GM21381 (cell line): ENCODE measurements around the gene ZNF280D.
"Not testable (repeated sequence)": the region's sequence is repeated elsewhere in the genome, so short reads cannot be mapped to it uniquely, and the experiment has no call there.

Experiments
- ATAC-seq: cut with Tn5 transposase; IDR thresholded peaks from one replicate; pipeline ENCODE4 v1.9.1; 2021; ENCODE audit warnings: mild to moderate bottlenecking, moderate library complexity; ENCODE audit not compliant: unreplicated experiment

ZNF280D gene, protein sequence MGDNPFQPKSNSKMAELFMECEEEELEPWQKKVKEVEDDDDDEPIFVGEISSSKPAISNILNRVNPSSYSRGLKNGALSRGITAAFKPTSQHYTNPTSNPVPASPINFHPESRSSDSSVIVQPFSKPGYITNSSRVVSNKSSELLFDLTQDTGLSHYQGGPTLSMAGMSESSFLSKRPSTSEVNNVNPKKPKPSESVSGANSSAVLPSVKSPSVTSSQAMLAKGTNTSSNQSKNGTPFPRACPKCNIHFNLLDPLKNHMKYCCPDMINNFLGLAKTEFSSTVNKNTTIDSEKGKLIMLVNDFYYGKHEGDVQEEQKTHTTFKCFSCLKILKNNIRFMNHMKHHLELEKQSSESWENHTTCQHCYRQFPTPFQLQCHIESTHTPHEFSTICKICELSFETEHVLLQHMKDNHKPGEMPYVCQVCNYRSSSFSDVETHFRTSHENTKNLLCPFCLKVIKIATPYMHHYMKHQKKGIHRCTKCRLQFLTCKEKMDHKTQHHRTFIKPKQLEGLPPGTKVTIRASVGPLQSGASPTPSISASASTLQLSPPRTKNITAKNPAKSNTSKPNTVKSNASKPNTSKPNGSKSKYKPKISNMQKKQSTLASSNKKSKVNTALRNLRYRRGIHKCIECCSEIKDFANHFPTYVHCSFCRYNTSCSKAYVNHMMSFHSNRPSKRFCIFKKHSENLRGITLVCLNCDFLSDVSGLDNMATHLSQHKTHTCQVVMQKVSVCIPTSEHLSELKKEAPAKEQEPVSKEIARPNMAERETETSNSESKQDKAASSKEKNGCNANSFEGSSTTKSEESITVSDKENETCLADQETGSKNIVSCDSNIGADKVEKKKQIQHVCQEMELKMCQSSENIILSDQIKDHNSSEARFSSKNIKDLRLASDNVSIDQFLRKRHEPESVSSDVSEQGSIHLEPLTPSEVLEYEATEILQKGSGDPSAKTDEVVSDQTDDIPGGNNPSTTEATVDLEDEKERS

DNA sequence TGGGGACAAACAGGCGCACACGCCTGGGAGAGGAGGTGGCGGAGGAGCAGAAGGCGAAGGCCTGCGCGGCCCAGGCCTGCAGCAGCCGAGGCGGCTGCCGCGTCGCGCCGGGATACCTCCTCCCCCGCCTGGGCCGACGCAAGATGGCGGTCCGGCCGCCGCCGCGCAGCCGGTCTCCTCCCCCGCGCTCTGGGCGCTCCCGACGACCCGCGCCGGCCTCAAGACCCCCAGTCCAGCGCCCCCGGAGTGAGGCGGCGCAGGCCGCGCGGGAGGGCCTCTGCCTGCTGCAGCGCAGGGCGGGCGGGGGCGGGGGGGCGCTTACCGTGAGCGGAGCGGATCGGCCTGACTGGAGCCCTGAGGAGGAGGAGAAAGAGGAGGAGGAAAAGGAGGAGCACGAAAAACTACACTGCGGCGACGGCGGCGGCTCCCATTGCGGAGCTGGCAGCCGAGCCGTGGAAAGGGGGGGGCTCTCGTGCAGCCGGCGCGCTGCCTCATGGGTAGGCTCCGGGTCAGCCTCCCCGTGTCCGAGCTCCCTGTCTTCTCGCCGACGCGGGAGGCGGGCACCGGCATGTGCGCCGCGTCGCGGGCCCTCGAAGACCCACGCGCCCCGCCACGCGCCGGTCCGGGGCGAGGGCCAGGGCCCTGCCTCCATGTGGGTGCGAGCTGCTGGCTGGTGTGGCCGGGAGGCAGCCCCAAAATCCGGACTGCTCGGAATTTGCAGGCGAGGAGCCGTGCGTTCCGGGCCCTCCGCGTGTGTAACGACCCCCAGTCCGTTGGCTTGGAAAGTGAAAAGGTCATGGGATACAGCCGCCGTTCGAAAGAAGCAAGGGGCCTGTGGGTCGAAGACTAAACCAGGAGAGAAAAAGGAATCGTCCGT is at the start of gene ZNF280D:
ZNF280D (minus strand) TSS at position 374 of the 877 bp plus-strand sequence. CDS start 26,400 bp downstream, outside the sequence.
- peak; percentile 76 for ATAC-seq

DNA sequence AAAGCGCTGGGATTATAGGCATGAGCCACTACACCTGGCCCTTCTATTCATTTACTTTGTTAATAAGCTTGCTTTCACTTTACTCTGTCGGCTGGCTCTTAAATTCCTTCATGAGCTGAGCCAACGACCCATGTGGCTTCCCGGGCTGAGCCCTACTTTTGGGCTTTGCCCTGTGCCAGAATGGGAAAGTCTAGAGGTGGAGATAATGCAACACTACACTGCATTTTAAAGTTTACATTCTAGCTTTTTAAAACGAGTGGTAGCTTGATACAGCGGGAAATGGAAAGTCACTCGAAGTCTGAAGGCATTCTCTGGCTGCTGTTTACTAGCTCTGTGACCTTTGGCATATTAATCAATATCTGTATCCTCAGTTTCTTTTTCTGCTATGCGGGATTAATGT is 49.0 kb upstream of the ZNF280D start:
- no peak for ATAC-seq

DNA sequence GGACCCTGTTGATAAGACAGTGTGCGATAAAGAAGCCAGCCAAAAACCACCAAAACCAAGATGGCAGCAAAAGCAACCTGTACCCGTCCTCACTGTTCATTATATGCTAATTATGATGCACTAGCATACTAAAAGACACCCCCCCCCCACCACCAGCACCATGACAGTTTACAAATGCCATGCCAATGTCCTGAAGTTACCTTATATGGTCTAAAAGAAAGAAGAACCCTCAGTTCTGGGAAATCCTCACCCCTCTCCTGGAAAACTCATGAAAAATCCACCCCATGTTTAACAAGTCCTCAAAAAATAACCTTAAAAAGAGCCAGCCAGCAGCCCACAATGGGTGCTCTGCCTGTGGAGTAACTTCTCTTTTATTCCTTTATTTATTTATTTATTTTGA is 48.4 kb upstream of the ZNF280D start:
- no peak for ATAC-seq

DNA sequence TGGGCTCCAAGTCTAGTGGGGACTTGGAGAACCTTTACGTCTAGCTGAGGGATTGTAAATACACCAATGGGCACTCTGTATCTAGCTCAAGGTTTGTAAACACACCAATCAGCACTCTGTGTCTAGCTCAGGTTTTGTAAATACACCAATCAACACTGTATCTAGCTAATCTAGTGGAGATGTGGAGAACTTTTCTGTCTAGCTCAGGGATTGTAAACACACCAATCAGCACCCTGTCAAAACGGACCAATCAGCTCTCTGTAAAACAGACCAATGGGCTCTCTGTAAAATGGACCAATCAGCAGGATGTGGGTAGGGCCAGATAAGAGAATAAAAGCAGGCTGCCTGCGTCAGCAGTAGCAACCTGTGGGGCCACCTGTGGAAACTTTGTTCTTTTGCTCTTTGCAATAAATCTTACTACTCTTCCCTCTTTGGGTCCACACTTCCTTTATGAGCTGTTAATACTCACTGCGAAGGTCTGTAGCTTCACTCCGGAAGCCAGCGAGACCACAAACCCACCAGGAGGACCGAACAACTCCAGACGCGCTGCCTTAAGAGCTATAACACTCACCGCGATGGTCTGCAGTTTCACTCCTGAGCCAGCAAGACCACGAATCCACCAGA is 46.9 kb upstream of the ZNF280D start:
- not testable (repeated sequence) for ATAC-seq

DNA sequence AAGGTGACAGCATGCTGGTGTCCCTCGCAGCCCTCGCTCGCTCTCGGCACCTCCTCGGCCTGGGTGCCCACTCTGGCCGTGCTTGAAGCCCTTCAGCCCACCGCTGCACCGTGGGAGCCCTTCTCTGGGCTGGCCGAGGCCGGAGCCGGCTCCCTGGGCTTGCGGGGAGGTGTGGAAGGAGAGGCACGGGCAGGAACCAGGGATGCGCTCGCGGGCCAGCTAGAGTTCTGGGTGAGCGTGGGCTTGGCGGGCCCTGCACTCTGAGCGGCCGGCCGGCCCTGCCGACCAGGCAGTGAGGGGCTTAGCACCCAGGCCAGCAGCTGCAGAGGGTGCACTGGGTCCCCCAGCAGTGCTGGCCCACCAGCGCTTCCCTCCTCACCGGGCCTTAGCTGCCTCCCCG is 46.1 kb upstream of the ZNF280D start:
- not testable (repeated sequence) for ATAC-seq

DNA sequence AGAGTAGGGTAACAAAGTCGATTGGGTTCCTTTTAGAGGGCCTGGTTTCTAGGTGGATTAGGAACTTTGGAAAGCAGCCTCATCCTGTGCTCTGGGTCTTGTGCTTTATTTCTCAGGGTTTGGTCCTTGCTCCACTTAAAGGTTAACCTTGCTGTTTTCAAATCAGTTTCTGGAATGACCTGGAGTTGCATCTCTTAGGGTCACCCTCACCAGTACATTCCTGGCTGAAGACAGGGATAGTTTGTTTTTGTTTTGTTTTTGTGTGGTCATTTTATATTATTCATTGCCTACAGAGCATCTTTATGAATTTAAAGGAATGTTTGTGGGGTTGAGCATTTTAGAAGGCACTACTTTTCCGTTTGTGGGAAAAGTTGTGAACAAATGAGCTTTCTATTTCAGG is 45.5 kb upstream of the ZNF280D start:
- ATAC-seq: no peak

DNA sequence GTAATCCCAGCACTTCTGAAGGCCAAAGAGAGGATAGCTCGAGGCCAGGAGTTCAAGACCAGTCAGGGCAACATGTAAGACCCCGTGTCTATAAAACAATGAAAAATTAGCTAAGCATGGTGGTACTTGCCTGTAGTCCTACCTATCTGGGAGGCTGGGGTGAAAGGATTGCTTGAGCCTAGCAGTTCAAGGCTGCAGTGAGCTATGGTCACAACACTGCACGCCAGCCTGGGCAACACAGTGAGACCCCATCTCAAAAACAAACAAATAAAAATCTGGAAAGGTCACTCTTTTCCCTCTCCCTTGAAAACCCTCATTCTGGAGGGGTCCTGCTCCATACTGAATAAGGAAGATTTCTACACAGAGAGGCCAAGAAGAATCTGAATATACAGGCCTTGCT is 43.5 kb upstream of the ZNF280D start:
- ATAC-seq: no peak

DNA sequence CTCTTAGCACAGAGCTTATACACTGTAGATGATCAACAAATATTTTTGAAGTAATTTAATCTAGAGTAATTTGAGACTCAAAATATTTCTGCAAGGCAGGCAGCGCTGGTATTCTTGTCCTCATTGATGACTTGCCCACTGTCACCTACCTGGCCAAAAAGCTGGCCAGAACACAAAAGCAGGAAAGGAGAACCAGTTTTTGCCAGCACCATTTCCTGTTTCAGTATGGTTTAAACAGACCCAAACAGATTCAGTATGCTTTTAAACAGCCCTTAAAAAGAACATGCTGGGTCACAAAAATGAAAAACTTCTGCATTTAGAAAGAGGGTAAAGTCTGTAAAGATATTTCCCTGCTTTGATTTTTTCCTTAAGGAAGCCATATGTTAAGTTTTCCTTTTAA is 42.3 kb upstream of the ZNF280D start:
- ATAC-seq: no peak

DNA sequence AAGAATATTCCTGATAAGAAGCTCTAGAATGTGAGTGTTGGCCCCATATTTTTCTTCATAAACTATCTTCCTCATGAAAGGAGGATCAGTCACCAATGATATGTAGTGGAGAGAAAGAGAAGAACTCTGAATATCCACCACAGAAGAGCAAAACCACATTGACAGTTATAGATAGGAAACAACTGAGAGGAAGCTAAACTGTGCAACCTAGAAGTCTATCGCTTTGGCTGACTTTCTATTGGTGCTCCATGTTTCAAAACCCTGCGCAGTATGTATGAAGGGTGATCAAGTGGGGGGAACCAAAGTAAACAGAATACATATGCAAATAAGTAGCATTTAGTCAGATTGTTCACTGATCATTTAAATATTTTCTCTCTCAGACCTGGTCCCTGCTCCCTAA is 41.0 kb upstream of the ZNF280D start:
- no peak for ATAC-seq

DNA sequence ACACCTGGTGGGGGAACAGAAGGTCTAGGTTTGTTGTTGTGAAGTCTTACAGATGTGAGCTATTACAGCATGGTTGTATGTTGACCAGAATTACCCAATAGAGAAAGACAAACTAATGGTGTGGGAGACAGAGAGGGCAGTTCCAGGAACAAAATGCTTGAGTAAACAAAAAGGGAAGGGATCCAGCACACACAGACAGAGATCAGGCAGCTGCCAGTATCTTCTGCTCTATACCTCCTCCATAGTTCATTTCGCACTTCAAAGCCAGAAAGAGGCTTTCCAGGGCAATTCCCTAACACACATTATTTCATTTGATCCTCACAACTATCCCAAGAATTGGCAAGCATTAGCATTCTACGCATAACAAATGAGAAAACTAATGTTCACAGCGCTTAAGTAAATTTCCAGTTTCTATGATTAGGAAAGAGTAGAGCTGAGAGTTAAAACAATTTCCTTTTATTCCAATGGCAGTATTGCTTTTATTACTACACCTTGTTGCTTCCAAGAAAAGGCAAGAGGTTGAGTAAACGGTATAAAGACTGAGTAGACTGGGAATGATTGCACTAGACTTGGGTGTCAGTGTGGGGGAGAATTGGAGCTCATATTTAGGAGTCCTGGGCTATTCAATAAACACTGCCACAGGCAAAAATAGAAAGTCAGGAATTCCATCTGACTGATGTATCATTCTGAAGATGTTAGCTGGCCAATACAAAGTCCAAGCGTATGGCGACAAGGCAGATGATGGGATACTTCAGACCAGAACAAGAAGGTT is 39.7 kb upstream of the ZNF280D start:
- ATAC-seq: no peak

DNA sequence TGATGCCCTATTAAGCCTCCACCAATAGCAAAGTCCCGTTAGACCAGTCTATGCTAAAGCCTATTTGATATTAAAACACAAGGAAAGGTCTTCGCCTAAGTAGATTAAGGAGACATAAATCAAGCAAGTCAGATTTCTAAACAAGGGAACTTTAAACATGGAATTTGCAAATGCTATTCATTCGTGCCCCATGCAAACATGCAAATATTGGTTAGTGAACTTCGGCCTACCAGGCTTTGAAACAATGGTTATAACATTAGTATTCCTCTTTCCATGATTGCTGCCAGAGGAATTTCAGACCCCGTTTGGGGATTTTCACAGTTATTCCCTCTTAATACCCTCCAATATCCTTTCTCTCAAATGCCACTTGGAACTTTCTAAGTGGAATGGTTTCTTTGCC is 36.9 kb upstream of the ZNF280D start:
- no peak for ATAC-seq

DNA sequence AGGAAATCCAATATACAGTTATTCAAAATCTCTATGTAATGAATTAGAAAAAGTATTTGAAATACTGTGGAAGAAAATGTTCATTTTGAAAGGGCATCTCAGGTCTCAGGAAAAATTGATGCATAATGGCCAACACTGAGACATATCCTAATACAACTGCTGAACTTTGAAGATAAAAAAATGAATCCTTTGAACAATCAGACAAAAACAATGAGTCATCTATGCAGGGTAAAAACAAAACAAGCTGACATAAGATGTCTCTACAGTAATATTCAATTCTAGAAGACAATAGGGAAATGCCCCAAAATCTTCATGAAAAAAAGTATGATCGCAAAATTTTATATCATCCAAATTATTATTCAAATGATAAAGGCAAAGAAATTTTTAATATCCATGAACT is 34.0 kb upstream of the ZNF280D start:
- ATAC-seq: no peak

DNA sequence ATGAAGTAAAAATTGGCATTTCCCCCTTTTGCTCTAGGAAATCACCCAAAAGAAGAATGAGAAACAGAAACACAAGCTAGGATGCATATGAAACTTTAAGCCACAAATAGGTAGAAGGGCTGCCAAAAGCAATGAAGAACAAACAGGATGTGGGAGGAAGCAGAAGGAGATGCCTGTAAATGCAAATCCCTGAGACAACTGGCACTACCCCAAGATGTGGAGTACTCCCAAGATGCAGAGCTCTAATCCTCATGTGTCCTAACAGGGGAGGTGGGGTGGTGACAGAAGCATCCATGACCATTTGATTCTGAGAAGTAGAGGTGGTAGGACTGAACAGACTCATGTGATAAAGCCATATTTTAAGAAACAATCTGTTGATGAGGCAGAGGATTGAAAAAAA is 31.9 kb upstream of the ZNF280D start:
- no peak for ATAC-seq

DNA sequence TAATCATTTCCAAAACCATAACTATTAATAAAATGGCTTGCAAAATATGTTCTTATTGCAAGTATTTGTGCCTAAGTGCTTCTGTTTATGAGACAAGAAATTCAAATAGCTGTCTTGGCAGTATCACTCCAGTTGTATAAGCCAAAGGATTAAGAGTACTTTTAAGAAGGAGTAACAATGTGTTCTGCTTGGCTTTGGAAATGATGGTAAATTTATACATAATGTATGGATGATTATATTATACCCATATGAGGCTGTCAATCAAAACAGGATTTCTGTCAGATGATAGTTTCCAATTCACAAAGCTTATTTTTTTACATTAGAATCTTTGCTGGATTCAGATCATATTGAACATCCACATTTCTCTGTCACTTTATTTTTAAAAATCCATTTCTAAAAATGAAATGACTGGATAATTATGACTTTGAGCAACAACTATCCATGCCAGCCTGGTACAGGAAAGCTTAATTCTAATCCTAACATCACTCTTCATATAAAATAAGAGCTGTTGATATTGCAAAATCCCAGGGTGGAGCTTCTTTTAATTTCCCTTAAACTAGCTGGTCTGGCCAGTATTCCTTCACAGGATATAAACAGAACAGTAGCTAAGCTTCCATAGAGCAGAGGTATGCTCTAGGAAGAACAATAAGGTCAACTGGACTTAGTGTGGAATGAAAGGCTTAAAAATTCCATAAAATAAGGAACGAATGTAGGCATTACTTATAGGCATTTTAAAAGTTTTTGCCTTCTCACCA is 30.0 kb upstream of the ZNF280D start:
- no peak for ATAC-seq

DNA sequence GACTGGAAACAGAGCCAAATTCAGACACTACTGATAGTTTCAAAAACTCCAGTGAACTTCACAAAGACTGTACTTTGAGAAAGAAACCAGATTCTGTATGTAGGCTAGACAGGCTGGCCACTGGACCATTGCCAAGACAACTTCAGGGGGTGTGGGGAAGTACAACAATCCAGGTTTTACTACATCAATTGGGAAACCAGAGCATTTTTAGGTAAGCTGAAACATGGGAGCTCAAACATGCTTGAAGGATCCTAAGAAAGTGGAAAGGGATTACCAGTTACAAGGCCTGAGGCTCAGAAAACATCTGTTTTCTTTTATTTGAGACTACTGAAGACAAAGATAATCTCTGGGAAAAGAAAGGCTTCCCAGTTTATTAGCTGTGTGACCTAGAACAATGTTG is 26.9 kb upstream of the ZNF280D start:
- no peak for ATAC-seq

DNA sequence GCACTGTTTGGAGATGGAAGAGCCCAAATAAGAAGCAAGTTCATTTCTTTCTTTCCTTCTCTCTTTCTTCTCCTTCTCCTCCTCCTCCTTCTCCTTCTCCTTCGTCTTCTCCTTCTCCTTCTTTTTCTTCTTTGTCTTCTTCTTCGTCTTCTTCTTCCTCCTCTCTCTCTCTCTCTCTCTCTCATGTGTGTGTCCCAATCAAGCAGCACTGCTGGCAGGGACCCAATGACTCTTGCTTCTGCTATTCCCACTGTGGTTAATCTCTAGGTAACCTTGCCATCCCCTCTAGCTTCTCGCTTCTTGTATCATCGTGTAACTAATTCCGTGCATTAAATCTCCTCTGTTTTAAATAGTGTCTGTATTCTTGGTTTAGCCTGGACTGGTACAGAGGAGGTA is 26.1 kb upstream of the ZNF280D start:
- no peak for ATAC-seq

DNA sequence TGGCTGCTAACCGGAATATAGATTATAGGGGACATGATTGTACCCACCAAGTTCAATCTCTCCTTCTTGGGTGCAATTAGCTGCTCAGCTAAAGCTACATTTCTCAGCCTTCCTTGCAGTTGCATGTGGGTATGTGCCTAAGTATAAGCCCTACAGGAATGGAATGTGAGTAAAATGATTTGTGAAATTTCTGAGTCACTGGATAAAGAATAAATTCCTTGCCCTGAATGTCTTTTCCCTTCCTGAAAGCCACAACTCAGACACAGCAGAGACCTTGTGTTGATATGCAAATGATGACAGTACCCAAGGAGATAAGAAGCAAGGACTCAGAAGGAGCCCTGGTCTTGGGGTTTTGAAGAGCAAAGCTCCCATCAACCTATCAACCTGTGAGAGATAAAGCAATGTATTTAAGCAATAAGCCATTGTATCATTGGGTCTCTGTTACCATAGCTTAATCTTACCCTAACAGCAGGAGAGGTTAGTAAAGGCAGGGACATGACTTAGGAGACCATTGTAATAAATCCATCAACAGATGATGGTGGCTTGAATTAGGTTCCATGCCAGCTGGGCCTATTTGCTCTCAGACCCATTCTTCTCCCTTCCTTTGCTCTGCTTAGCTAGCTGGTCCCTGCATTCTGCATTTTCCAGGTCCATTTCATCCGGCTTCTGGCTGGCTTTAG is 25.6 kb upstream of the ZNF280D start:
- ATAC-seq: no peak

DNA sequence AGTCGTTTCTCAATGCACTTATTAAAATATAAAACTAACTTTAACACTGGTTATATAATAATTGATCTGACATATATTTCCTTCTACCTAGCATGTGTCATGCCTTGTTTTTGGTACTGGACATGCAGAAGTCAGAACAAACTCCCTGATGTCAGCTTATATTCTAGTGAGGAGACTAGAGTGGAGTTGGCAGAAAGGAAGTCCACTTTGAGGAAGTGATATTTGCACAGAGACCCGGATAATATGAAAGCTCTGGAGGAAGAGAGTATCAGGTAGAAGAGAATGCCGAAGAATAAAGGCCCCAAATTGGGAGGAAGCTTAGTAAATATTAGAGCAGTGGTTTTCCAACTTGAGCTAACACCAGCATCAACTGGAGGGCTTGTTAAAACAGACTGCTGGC is 24.6 kb upstream of the ZNF280D start:
- no peak for ATAC-seq
